Retina (tissue), 1 donor: Measurements from ENCODE around the gene NDUFS2.
"Not testable (repeated sequence)": the region's sequence is repeated elsewhere in the genome, so short reads cannot be mapped to it uniquely, and the experiment has no call there.

Experiments used
- DNase-seq: peaks from one replicate; pipeline ENCODE4 v3.0.0-alpha.2; 2016

The NDUFS2 gene

GRCh38 chr1:161255955-161256520 lies 53.9 kb downstream of the NDUFS2 start:
- DNase-seq, result not testable (repeated sequence)

GRCh38 chr1:161257109-161257508 lies 54.9 kb downstream of the NDUFS2 start:
- not testable (repeated sequence) for DNase-seq

- peak; percentile 82 for DNase-seq
These were observed 56.5 kb downstream of the NDUFS2 start, which contains the start of gene PCP4L1 for GRCh38 chr1:161258439-161259344. PCP4L1 (plus strand) TSS chr1:161258745; CDS start chr1:161258975, 230 bp downstream.

GRCh38 chr1:161259345-161259702 lies 57.2 kb downstream of the NDUFS2 start:
- DNase-seq, result peak; percentile 24

GRCh38 chr1:161259765-161260164 lies 57.6 kb downstream of the NDUFS2 start:
- DNase-seq, result no peak

- DNase-seq, result no peak
These were observed 58.5 kb downstream of the NDUFS2 start for GRCh38 chr1:161260376-161261260.

GRCh38 chr1:161261261-161262235 lies 59.4 kb downstream of the NDUFS2 start:
- DNase-seq, result peak; percentile 47
